Skeletal muscle tissue (tissue), 4 donors: ENCODE results near the gene IMMP2L. TPM values are rescaled to one million over a fixed set of nuclear protein-coding genes. Genes with fewer than 3 reads are reported as not detected.
"Not testable (repeated sequence)": the region's sequence is repeated elsewhere in the genome, so short reads cannot be mapped to it uniquely, and the experiment has no call there.

Source experiments
- H3K27ac ChIP-seq: one replicate; pipeline ENCODE4 v1.7.0; 2013; ENCODE audit warnings: mild to moderate bottlenecking, low read depth, low read length, inconsistent platforms
- H3K27me3 ChIP-seq, 3 donors: one replicate each; pipeline ENCODE4 v1.7.0; 2013; ENCODE audit warnings: low read length in 3 of 3; ENCODE audit not compliant: control insufficient read depth in 3 of 3, insufficient read depth in 3 of 3
- H3K36me3 ChIP-seq, 3 donors: one replicate each; pipeline ENCODE4 v1.7.0; 2013; ENCODE audit warnings: low read length in 3 of 3; ENCODE audit not compliant: control insufficient read depth in 3 of 3, insufficient read depth in 3 of 3
- H3K4me1 ChIP-seq, 3 donors: one replicate each; pipeline ENCODE4 v1.7.0; 2013; ENCODE audit warnings: low read length in 3 of 3, mild to moderate bottlenecking in 3 of 3; ENCODE audit not compliant: control insufficient read depth in 3 of 3, insufficient read depth in 3 of 3
- H3K4me3 ChIP-seq, 3 donors: one replicate each; pipeline ENCODE4 v1.7.0; 2013; ENCODE audit warnings: low read length in 3 of 3
- H3K9ac ChIP-seq, 3 donors: one replicate each; pipeline ENCODE4 v1.7.0; 2013; ENCODE audit warnings: low read length in 3 of 3, mild to moderate bottlenecking in 3 of 3, moderate library complexity in 2 of 3, low read depth in 1 of 3
- H3K9me3 ChIP-seq, 3 donors: one replicate each; pipeline ENCODE4 v1.7.0; 2013; ENCODE audit warnings: low read length in 3 of 3; ENCODE audit not compliant: control insufficient read depth in 3 of 3
- total RNA-seq: library from RNA; depleted of rRNA; stranded (reverse); fragments of >200 nt; gene quantifications from one replicate; pipeline ENCODE4 v1.2.3, GENCODE V29; 2014
- donor health status: Osteomylitis.

The IMMP2L gene
- total RNA-seq, 1 donor from 2014 or later: 15.7 TPM

GRCh38 chr7:111074748-111075146 is 487.5 kb downstream of the IMMP2L start:
- Histone ChIP-seq H3K36me3 (no peaks in the 10 kb centered on the region), H3K27ac (no peak overlapping the region), H3K27me3 (no peaks in the 10 kb centered on the region), H3K9me3 (no peaks in the 10 kb centered on the region), H3K4me1 (no peaks in the 10 kb centered on the region), H3K9ac (no peak overlapping the region), H3K4me3 (no peak overlapping the region)

- Histone ChIP-seq H3K27me3 (no peaks in the 10 kb centered on the region), H3K36me3 (no peaks in the 10 kb centered on the region), H3K27ac (no peak overlapping the region), H3K4me3 (no peak overlapping the region), H3K9me3 (no peaks in the 10 kb centered on the region), H3K4me1 (no peaks in the 10 kb centered on the region), H3K9ac (no peak overlapping the region)
These were observed 488.1 kb downstream of the IMMP2L start for GRCh38 chr7:111074071-111074747.

- not testable (repeated sequence) for H3K4me1 ChIP-seq, H3K9ac ChIP-seq
These were observed 489.6 kb downstream of the IMMP2L start for GRCh38 chr7:111072658-111073057.

GRCh38 chr7:111071556-111071955 is 490.7 kb downstream of the IMMP2L start:
- Histone ChIP-seq H3K4me3 (no peak overlapping the region), H3K9ac (no peak overlapping the region), H3K36me3 (no peaks in the 10 kb centered on the region), H3K4me1 (no peaks in the 10 kb centered on the region), H3K9me3 (no peaks in the 10 kb centered on the region), H3K27ac (no peak overlapping the region), H3K27me3 (no peaks in the 10 kb centered on the region)

More at GRCh38 chr7:111072658-111073057, 489.6 kb downstream of the IMMP2L start:
- not testable (repeated sequence) for H3K4me3 ChIP-seq, H3K9me3 ChIP-seq, H3K36me3 ChIP-seq, H3K27ac ChIP-seq, H3K27me3 ChIP-seq

GRCh38 chr7:111068618-111069017 is 493.7 kb downstream of the IMMP2L start:
- H3K4me1 ChIP-seq: no peaks in the 10 kb centered on the region
- H3K27me3 ChIP-seq: no peaks in the 10 kb centered on the region
- H3K36me3 ChIP-seq: no peaks in the 10 kb centered on the region
- no peak overlapping the region for H3K9ac ChIP-seq
- no peak overlapping the region for H3K4me3 ChIP-seq
- H3K9me3 ChIP-seq: no peaks in the 10 kb centered on the region
- no peak overlapping the region for H3K27ac ChIP-seq

- no peak overlapping the region for H3K27ac ChIP-seq
- H3K9me3 ChIP-seq: no peaks in the 10 kb centered on the region
- H3K4me1 ChIP-seq: no peaks in the 10 kb centered on the region
- no peak overlapping the region for H3K4me3 ChIP-seq
- no peaks in the 10 kb centered on the region for H3K27me3 ChIP-seq
- H3K9ac ChIP-seq: no peak overlapping the region
- no peaks in the 10 kb centered on the region for H3K36me3 ChIP-seq
These were observed 494.6 kb downstream of the IMMP2L start for GRCh38 chr7:111067682-111068081.

- H3K4me1 ChIP-seq: no peaks in the 10 kb centered on the region
- H3K9me3 ChIP-seq: no peaks in the 10 kb centered on the region
- H3K9ac ChIP-seq: no peak overlapping the region
- no peak overlapping the region for H3K27ac ChIP-seq
- no peaks in the 10 kb centered on the region for H3K36me3 ChIP-seq
- no peaks in the 10 kb centered on the region for H3K27me3 ChIP-seq
- no peak overlapping the region for H3K4me3 ChIP-seq
These were observed 495.0 kb downstream of the IMMP2L start for GRCh38 chr7:111067251-111067650.

- H3K4me1 ChIP-seq: no peaks in the 10 kb centered on the region
- no peak overlapping the region for H3K4me3 ChIP-seq
- H3K27me3 ChIP-seq: no peaks in the 10 kb centered on the region
- H3K36me3 ChIP-seq: no peaks in the 10 kb centered on the region
- H3K27ac ChIP-seq: no peak overlapping the region
- H3K9ac ChIP-seq: no peak overlapping the region
- H3K9me3 ChIP-seq: no peaks in the 10 kb centered on the region
These were observed 499.1 kb downstream of the IMMP2L start for GRCh38 chr7:111063166-111063565.

- no peaks in the 10 kb centered on the region for H3K27me3 ChIP-seq
- no peak overlapping the region for H3K9ac ChIP-seq
- H3K9me3 ChIP-seq: no peaks in the 10 kb centered on the region
- no peaks in the 10 kb centered on the region for H3K36me3 ChIP-seq
- no peak overlapping the region for H3K4me3 ChIP-seq
- H3K4me1 ChIP-seq: no peaks in the 10 kb centered on the region
- no peak overlapping the region for H3K27ac ChIP-seq
These were observed 502.5 kb downstream of the IMMP2L start for GRCh38 chr7:111059833-111060232.

- H3K4me3 ChIP-seq: no peak overlapping the region
- no peak overlapping the region for H3K9ac ChIP-seq
- H3K4me1 ChIP-seq: no peaks in the 10 kb centered on the region
- H3K9me3 ChIP-seq: no peaks in the 10 kb centered on the region
- no peaks in the 10 kb centered on the region for H3K27me3 ChIP-seq
- H3K27ac ChIP-seq: no peak overlapping the region
- no peaks in the 10 kb centered on the region for H3K36me3 ChIP-seq
These were observed 505.2 kb downstream of the IMMP2L start for GRCh38 chr7:111057066-111057465.
